PFSK-1 (cell line): ENCODE data around the gene EHD1.

Experiments used
- FOXP2 ChIP-seq: optimal IDR thresholded peaks from 2 replicates; pipeline ENCODE3; 2011; ENCODE audit warnings: borderline replicate concordance, control low read depth, inconsistent platforms; ENCODE audit not compliant: insufficient read depth; ENCODE audit errors: extremely low read length, extremely low read depth
- POLR2AphosphoS5 ChIP-seq: IDR thresholded peaks from 2 replicates; pipeline ENCODE4 v1.6.1; 2012; ENCODE audit warnings: low read depth, mild to moderate bottlenecking, control low read depth, low read length, moderate library complexity
- SIN3A ChIP-seq: IDR thresholded peaks from 2 replicates; pipeline ENCODE4 v1.6.1; 2012; ENCODE audit warnings: mild to moderate bottlenecking, low read length, moderate library complexity, borderline replicate concordance; ENCODE audit not compliant: insufficient read depth
- TAF1 ChIP-seq: IDR thresholded peaks from 2 replicates; pipeline ENCODE4 v1.6.1; 2012; ENCODE audit warnings: low read length, control low read depth, borderline replicate concordance; ENCODE audit not compliant: insufficient read depth
- TF ChIP-seq, protein P1 (sequence below), 2 experiments: IDR thresholded peaks; 2 replicates each; pipeline versions ENCODE4 v1.6.1 to v1.8.0; 2011 to 2012; ENCODE audit warnings: low read depth in 2 of 2, low read length in 2 of 2, control low read depth in 1 of 2, inconsistent platforms in 1 of 2, mild to moderate bottlenecking in 1 of 2, moderate library complexity in 1 of 2; ENCODE audit not compliant: insufficient read depth in 1 of 2

EHD1 gene

DNA sequence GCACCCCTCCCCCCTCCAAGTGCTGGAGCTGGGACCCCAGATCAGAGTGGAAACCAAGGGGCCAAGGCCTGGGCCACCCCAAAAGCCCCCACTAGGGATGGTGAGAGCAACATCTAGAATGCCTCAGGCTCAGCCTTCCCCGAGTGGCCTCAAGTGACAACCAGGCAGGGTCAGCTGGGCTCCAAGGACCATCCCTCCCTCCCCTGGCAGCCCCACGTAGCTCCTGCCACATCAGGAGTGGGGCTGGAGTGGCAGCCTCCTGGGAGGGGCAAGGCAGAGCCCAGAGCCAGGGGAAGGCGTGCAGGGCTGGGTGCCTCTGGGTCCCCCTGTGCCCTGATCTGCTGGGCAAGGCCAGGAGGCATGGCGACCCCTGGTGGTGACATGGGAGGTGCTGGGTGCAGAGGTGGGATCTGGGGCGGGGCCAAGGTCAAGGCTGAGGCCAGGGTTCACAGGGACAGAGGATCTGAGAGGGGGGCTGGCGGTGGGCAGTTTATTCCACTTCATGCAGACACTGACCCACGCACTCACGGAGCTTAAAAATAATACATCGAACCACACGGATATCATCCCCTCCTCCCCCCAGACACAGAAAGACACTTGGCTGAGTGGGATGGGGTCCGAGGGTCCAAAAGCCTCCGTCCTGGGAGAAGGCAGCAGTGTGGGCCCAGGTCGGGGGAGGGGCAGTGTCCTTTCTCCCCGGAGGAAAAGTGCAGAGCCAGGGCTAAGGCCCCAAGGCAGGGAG is 15.8 kb upstream of the EHD1 start:
- 0 out of 2 replicates have a peak, but pooled peaks have one; percentile 16 for TF ChIP-seq POLR2AphosphoS5
- no peak for TF ChIP-seq TAF1
- TF ChIP-seq FOXP2: peak; percentile 59

DNA sequence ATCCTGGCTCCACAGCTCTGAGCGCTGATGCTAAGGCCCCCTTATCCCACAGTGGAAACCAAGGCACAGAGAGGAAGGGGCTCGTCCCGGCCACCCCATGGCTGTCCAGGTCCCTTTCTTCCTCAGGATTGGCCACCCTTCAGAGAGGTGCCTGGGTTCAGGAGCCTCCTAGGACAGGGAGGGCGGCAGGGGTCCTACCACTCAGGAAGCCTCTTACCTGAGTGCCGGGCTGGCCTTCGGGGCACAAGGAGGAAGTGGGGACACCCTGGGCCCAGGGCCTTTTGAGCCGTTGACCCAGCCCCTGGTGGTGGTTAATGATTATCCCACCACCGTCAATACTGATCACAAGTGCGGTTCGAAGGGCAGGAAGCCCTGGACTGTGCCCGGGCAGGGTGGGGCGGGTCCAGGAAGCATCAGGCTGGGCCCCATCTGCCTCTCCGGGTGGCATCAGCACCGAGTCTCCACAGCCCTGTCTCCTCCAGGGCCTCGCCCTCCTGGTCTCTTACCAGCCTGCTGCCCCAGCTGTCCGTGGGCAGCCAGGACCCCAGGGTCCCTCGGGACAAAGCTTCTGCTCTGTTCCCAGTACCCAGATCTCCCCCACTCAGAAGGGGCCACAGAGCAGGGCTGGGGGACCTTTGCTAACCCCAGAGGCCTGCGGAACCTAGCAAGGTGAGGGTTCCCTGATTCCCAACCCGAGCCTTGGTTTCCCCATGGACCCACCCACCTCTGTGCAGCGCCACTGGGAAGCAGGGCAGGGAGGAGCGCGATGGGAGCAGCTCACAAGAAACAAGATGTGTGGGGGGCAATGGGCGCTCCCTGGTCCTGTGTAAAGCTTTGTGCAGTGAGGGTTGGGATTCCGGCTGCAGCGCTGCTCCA is 15.0 kb upstream of the EHD1 start:
- TF ChIP-seq, protein P1, sequence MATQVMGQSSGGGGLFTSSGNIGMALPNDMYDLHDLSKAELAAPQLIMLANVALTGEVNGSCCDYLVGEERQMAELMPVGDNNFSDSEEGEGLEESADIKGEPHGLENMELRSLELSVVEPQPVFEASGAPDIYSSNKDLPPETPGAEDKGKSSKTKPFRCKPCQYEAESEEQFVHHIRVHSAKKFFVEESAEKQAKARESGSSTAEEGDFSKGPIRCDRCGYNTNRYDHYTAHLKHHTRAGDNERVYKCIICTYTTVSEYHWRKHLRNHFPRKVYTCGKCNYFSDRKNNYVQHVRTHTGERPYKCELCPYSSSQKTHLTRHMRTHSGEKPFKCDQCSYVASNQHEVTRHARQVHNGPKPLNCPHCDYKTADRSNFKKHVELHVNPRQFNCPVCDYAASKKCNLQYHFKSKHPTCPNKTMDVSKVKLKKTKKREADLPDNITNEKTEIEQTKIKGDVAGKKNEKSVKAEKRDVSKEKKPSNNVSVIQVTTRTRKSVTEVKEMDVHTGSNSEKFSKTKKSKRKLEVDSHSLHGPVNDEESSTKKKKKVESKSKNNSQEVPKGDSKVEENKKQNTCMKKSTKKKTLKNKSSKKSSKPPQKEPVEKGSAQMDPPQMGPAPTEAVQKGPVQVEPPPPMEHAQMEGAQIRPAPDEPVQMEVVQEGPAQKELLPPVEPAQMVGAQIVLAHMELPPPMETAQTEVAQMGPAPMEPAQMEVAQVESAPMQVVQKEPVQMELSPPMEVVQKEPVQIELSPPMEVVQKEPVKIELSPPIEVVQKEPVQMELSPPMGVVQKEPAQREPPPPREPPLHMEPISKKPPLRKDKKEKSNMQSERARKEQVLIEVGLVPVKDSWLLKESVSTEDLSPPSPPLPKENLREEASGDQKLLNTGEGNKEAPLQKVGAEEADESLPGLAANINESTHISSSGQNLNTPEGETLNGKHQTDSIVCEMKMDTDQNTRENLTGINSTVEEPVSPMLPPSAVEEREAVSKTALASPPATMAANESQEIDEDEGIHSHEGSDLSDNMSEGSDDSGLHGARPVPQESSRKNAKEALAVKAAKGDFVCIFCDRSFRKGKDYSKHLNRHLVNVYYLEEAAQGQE (IDR thresholded peaks at IDR 0.05; ENCODE audit: insufficient read depth in 1 of 2, low read depth in 2 of 2, low read length in 2 of 2): no peak
- TF ChIP-seq TAF1 (no peak), POLR2AphosphoS5 (no peak), SIN3A (no peak), FOXP2 (no peak)

DNA sequence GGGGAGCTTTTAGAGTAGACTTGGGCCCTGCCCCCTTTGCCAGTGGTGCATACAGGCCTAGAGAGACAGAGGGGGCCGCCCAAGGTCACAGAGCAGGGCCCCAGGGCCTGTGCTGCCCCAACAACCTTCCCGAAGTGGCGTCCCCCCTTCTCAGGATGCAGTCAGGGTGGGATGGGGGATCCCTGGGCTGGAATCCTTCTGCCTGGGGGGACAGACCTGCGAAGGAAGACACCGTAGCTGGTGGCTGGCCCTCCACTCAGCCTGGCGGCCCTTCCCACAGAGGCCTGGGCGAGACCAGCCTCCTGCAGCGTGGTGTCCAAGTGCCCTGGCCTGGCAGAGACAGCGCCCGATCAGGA is 14.4 kb upstream of the EHD1 start:
- TF ChIP-seq, protein P1 (IDR thresholded peaks at IDR 0.05; ENCODE audit: insufficient read depth in 1 of 2, low read depth in 2 of 2, low read length in 2 of 2): no peak
- TF ChIP-seq FOXP2: no peak
- TF ChIP-seq TAF1: no peak
- TF ChIP-seq POLR2AphosphoS5: no peak
- no peak for TF ChIP-seq SIN3A

DNA sequence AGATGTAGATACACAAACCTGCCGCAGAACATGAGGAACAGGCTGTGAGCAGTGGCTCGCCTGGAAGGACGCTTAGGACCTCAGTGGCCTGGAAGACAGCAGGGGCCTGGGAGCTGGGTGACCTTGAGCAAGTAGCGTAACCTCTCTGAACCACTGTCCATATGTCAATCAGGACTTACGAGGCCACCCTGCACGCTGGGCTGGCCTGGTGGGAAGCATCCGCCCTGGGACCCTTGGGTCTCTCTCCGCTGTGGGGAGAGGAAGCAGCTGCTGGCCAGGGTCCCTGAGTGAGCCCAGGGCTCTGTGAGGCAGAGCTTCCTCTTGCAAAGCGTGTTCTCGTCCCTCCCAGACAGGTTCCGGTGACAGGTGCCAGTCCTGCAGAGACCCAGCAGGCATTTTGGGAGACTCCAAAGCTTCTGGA is 14.0 kb upstream of the EHD1 start:
- TF ChIP-seq POLR2AphosphoS5 (no peak), FOXP2 (no peak), TAF1 (no peak), SIN3A (no peak)
- TF ChIP-seq, protein P1 (IDR thresholded peaks at IDR 0.05; ENCODE audit: insufficient read depth in 1 of 2, low read depth in 2 of 2, low read length in 2 of 2): no peak

DNA sequence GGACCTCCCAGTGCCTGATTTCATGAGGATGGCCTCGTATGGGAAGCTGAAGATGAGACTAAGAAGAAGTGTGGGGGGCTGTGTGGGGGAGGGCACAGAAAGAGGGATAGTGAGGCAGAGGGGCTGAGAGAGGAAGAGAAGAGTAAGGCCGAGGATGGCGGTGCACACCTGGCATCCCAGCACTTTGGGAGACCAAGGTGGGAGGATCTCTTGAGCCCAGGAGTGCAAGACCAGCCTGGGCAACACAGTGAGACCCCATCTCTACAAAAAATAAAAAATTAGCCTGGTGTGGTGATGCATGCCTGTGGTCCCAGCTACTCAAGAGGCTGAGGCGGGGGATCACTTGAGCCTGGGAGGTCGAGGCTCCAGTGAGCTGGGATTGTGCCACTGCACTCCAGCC is 13.5 kb upstream of the EHD1 start:
- TF ChIP-seq FOXP2 (no peak), POLR2AphosphoS5 (no peak), SIN3A (no peak), TAF1 (no peak)
- TF ChIP-seq, protein P1 (IDR thresholded peaks at IDR 0.05; ENCODE audit: insufficient read depth in 1 of 2, low read depth in 2 of 2, low read length in 2 of 2): no peak
